Mesendoderm (in vitro differentiated cells): ENCODE data around the gene CUEDC2. TPM values are rescaled to one million over a fixed set of nuclear protein-coding genes. Genes with fewer than 3 reads are reported as not detected.

ENCODE experiments used
- DNase-seq: peaks from one replicate; pipeline ENCODE4 v3.0.0; 2013
- H2AK5ac ChIP-seq: 2 replicates; pipeline ENCODE4 v1.6.1; 2013; ENCODE audit warnings: low read length, inconsistent platforms
- H2BK120ac ChIP-seq: 2 replicates; pipeline ENCODE4 v1.6.1; 2013; ENCODE audit warnings: low read depth, mild to moderate bottlenecking, low read length, moderate library complexity, mixed read lengths
- H2BK15ac ChIP-seq: replicated peaks from 2 replicates; pipeline ENCODE4 v1.6.1; 2013; ENCODE audit warnings: low read depth, mild to moderate bottlenecking, moderate library complexity
- H2BK5ac ChIP-seq: 2 replicates; pipeline ENCODE4 v1.6.1; 2013; ENCODE audit warnings: low read length, inconsistent platforms
- H3K18ac ChIP-seq: 2 replicates; pipeline ENCODE4 v1.6.1; 2013; ENCODE audit warnings: mild to moderate bottlenecking, low read length, mixed read lengths
- H3K23ac ChIP-seq: one replicate; pipeline ENCODE4 v1.6.1; 2013; ENCODE audit warnings: low read length
- H3K27ac ChIP-seq: 2 replicates; pipeline ENCODE4 v1.5.1; 2013; ENCODE audit warnings: low read depth, mild to moderate bottlenecking, inconsistent platforms, low read length, moderate library complexity
- H3K27me3 ChIP-seq: 2 replicates; pipeline ENCODE4 v1.6.1; 2013; ENCODE audit warnings: low read length, control low read depth, mild to moderate bottlenecking, inconsistent platforms; ENCODE audit not compliant: insufficient read depth, poor library complexity
- H3K36me3 ChIP-seq: 2 replicates; pipeline ENCODE4 v1.6.1; 2013; ENCODE audit warnings: low read length, inconsistent platforms; ENCODE audit not compliant: control insufficient read depth, insufficient read depth
- H3K4ac ChIP-seq: one replicate; pipeline ENCODE4 v1.6.1; 2013; ENCODE audit warnings: low read depth, mild to moderate bottlenecking, low read length, moderate library complexity
- H3K4me1 ChIP-seq: 2 replicates; pipeline ENCODE4 v1.6.1; 2013; ENCODE audit warnings: low read depth, low read length, inconsistent platforms; ENCODE audit not compliant: control insufficient read depth
- H3K4me2 ChIP-seq: 2 replicates; pipeline ENCODE4 v1.6.1; 2013; ENCODE audit warnings: low read length
- H3K4me3 ChIP-seq: 2 replicates; pipeline ENCODE4 v1.5.1; 2013; ENCODE audit warnings: mild to moderate bottlenecking, low read length
- H3K56ac ChIP-seq: one replicate; pipeline ENCODE4 v1.6.1; 2013; ENCODE audit warnings: low read length
- H3K79me1 ChIP-seq: 2 replicates; pipeline ENCODE4 v1.6.1; 2013; ENCODE audit warnings: low read length, inconsistent platforms
- H3K79me2 ChIP-seq: 2 replicates; pipeline ENCODE4 v1.6.1; 2013; ENCODE audit warnings: mild to moderate bottlenecking, low read length; ENCODE audit not compliant: control insufficient read depth, insufficient read depth
- H3K9ac ChIP-seq: 2 replicates; pipeline ENCODE4 v1.6.1; 2013; ENCODE audit warnings: low read length, inconsistent platforms
- H4K5ac ChIP-seq: one replicate; pipeline ENCODE4 v1.6.1; 2013; ENCODE audit warnings: low read length
- H4K8ac ChIP-seq: one replicate; pipeline ENCODE4 v1.6.1; 2013; ENCODE audit warnings: low read depth, mild to moderate bottlenecking, control low read depth, low read length, moderate library complexity
- WGBS: extraction: QIAGEN DNeasy Blood & Tissue Kit; methylation state at CpG from one replicate; pipeline ENCODE4 v1.1.7; 2013; ENCODE audit warnings: low lambda C conversion rate, missing lambda C conversion rate; ENCODE audit not compliant: insufficient coverage; ENCODE audit errors: extremely low coverage; 5-methylcytosine and 5-hydroxymethylcytosine counted together
- polyA plus RNA-seq, 2 experiments: library from polyadenylated mRNA; stranded (reverse); fragments of 200-250 nt; gene quantifications; one replicate each; pipeline ENCODE4 v1.2.3, GENCODE V29; 2013

Gene CUEDC2
- polyA plus RNA-seq (2013, experiment 1 of 2), result 39.1 TPM
- polyA plus RNA-seq (2013, experiment 2 of 2), result 40.9 TPM

DNA sequence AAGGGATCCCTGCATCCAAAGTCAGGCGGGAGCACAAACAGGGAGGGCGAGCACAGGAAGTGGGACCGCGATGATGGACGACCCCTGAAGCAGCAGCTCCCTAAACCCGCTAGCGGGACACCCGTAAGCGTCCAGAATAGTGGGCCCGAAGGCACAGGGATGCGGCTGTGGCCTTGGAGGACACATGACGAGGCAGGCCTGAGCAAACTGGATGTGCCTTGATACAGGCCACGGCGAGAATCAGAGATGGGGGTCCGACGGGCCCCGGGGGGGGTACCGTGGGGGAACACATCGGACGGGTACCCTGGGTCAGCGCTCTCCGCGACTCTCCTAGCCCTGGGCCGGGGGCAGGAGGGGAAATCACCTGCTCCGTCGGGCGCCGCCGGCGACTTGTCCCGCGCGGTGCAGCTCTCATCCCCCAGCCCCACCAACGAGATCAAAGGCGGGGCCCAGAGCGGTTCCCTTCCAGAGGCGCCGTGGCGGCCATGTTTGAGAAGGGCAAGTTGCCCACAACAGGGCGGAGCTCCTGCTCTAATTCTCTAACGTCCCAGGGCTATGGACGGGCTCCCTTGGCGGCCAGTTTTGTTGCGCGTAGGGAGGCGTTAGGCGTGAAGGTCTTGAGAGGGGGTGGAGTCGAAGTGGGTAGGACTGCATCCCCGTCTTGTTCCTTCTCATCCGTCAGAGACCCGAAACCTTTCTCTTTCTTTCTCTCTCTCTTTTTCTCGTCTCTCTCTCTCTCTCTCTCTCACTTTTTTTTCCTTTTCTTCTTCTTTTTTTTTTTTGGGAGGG is at the start of gene CUEDC2:
CUEDC2 (minus strand) TSS at position 413 of the 789 bp plus-strand sequence. CDS start 7,386 bp downstream, outside the sequence.
- Histone ChIP-seq H2BK15ac (no peak within 1 kb of the TSS), H3K23ac (no peak within 1 kb of the TSS), H3K27ac (no peak within 1 kb of the TSS), H2BK5ac (no peak within 1 kb of the TSS), H3K56ac (peak within 1 kb of the TSS; percentile 90), H3K9ac (peak within 1 kb of the TSS; percentile 80), H3K79me1 (peaks cover 3% of the 10 kb centered on the region), H4K5ac (no peak within 1 kb of the TSS), H2BK120ac (no peak within 1 kb of the TSS), H3K4ac (peak within 1 kb of the TSS; percentile 49), H3K18ac (peak within 1 kb of the TSS; percentile 51), H3K79me2 (no peaks in the 10 kb centered on the region), H3K4me1 (peaks cover 3% of the 10 kb centered on the region), H3K36me3 (no peaks in the 10 kb centered on the region), H2AK5ac (peak within 1 kb of the TSS; percentile 31), H3K27me3 (no peaks in the 10 kb centered on the region), H4K8ac (no peak within 1 kb of the TSS), H3K4me2 (peak within 1 kb of the TSS; percentile 68), H3K4me3 (peak within 1 kb of the TSS; percentile 51)
- no CpG with 5 or more reads among the region's 52 CpGs for WGBS
- peak; percentile 98 for DNase-seq

GRCh38 chr10:102480396-102480795 is 48.0 kb upstream of the CUEDC2 start:
- H3K56ac ChIP-seq, result no peak overlapping the region
- no peaks in the 10 kb centered on the region for H3K4me1 ChIP-seq
- H3K36me3 ChIP-seq, result peaks cover 19% of the 10 kb centered on the region

DNA sequence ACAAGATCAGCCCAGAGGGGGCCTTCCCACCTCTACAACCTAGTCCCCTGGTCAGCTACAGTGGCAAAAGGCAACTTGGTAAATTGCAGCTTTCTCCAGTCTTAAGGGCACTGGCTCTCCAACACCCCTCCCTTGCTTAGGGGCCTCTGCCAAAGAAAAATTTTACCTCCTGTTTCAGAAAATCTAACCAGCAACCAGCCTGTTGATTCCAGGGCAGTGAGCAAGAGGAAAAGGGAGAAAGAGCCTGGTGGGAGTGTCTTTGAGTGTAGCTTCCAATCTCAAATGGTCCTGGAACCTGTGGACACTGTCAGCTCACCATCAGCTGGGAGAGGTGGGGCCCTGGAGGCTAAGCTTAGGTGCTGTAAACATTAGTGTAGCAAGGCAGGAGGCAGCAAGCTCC is 47.3 kb upstream of the CUEDC2 start:
- H2AK5ac ChIP-seq, result no peak overlapping the region
- no peak overlapping the region for H4K5ac ChIP-seq
- H3K56ac ChIP-seq, result no peak overlapping the region
- no peak overlapping the region for H3K4me3 ChIP-seq
- H3K79me2 ChIP-seq, result no peaks in the 10 kb centered on the region
- H3K79me1 ChIP-seq, result no peaks in the 10 kb centered on the region
- H3K4ac ChIP-seq, result no peak overlapping the region
- no peak overlapping the region for H2BK5ac ChIP-seq
- no peak overlapping the region for H4K8ac ChIP-seq
- H3K18ac ChIP-seq, result no peak overlapping the region
- no peak overlapping the region for H3K9ac ChIP-seq
- H3K4me1 ChIP-seq, result no peaks in the 10 kb centered on the region
- DNase-seq, result no peak
- no peaks in the 10 kb centered on the region for H3K27me3 ChIP-seq
- peaks cover 17% of the 10 kb centered on the region for H3K36me3 ChIP-seq
- H3K4me2 ChIP-seq, result no peak overlapping the region
- no peak overlapping the region for H3K23ac ChIP-seq
- no peak overlapping the region for H2BK120ac ChIP-seq
- H2BK15ac ChIP-seq, result no peak overlapping the region
- H3K27ac ChIP-seq, result no peak overlapping the region

More at GRCh38 chr10:102480396-102480795, 48.0 kb upstream of the CUEDC2 start:
- Histone ChIP-seq H2AK5ac (no peak overlapping the region), H3K4me3 (no peak overlapping the region), H2BK120ac (no peak overlapping the region), H3K9ac (no peak overlapping the region), H3K27me3 (no peaks in the 10 kb centered on the region), H4K8ac (no peak overlapping the region), H3K4ac (no peak overlapping the region), H3K79me2 (no peaks in the 10 kb centered on the region), H4K5ac (no peak overlapping the region), H3K79me1 (no peaks in the 10 kb centered on the region), H2BK15ac (no peak overlapping the region), H3K23ac (no peak overlapping the region), H3K18ac (no peak overlapping the region), H3K4me2 (no peak overlapping the region), H3K27ac (no peak overlapping the region), H2BK5ac (no peak overlapping the region)
- WGBS, result no CpG with 5 or more reads among the region's 9 CpGs
- DNase-seq, result no peak

DNA sequence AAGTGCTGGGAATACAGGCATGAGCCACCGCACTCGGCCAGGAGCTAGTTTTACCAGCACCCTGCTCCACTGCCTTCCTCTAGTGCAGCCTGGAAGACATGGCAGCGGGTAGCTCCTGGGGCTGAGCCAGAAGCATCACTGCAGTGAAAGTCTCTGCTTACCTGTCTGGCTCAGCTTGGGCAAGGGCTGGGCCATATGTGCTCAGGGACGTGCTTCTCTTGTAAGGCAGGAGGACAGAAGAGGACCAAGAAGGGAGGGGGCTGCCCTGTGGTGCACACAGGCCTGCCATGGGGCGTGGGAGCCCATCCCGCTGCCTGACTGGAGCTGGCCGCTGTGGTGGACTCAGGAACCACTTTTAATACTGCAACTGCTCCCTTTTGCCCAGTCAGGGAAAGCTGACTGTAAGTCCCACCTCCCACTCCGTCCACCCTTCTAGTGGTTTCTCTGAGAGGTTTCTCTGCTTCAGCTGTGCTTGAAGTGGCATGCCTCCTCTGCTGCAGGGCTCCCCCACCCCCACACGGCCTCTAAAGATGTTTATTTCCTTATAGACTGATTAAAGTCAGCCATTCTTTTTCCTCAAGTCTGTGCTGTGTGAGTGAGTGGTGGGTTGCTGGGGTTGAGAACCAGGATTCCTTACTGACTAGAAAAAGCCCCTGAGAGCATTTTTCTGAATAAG is 44.2 kb upstream of the CUEDC2 start:
- no peak overlapping the region for H3K4me2 ChIP-seq
- H4K5ac ChIP-seq, result no peak overlapping the region
- no peak overlapping the region for H3K4me3 ChIP-seq
- no peak overlapping the region for H3K23ac ChIP-seq
- no peak overlapping the region for H3K18ac ChIP-seq
- H2BK15ac ChIP-seq, result no peak overlapping the region
- H3K4ac ChIP-seq, result no peak overlapping the region
- no CpG with 5 or more reads among the region's 9 CpGs for WGBS
- no peak overlapping the region for H2AK5ac ChIP-seq
- H3K56ac ChIP-seq, result no peak overlapping the region
- DNase-seq, result no peak
- H3K27ac ChIP-seq, result no peak overlapping the region
- no peaks in the 10 kb centered on the region for H3K79me1 ChIP-seq
- H2BK5ac ChIP-seq, result no peak overlapping the region
- no peaks in the 10 kb centered on the region for H3K79me2 ChIP-seq
- H3K36me3 ChIP-seq, result peaks cover 2% of the 10 kb centered on the region
- H3K9ac ChIP-seq, result no peak overlapping the region
- H3K27me3 ChIP-seq, result no peaks in the 10 kb centered on the region
- no peaks in the 10 kb centered on the region for H3K4me1 ChIP-seq
- H4K8ac ChIP-seq, result no peak overlapping the region
- H2BK120ac ChIP-seq, result no peak overlapping the region

DNA sequence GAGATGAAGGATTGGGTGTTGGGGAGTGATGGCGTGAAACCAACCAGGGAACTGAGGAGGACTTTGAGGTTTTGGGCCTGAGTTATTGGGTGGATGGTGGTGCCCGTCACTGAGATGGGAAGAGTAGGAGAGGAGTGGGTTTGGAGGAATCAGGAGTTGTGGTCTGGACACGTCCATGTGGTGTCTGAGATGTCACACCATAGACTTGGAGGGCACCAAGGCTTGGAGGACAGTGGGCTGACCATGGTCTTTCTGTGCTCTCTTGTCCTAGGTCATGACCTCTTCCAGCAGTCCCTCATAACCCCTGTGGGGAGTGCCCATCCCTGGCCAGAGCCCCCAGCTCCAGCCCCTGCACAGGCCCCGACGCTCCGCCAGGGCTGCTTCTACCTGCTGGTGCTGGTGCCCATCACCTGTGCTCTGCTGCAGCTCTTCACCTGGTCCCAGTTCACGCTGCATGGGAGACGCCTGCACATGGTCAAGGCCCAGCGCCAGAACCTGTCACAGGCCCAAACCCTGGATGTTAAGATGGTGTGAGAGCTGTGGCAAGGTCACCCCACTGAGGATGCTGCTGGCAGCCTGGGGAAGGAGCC is 43.2 kb upstream of the CUEDC2 start:
- no peak overlapping the region for H2BK120ac ChIP-seq
- no peak overlapping the region for H2BK5ac ChIP-seq
- WGBS, result no CpG with 5 or more reads among the region's 9 CpGs
- H3K27me3 ChIP-seq, result no peaks in the 10 kb centered on the region
- H2AK5ac ChIP-seq, result no peak overlapping the region
- no peak overlapping the region for H3K18ac ChIP-seq
- H3K9ac ChIP-seq, result no peak overlapping the region
- H3K4ac ChIP-seq, result no peak overlapping the region
- H3K23ac ChIP-seq, result no peak overlapping the region
- no peak overlapping the region for H4K8ac ChIP-seq
- H3K4me3 ChIP-seq, result no peak overlapping the region
- H2BK15ac ChIP-seq, result no peak overlapping the region
- H3K4me1 ChIP-seq, result no peaks in the 10 kb centered on the region
- H3K27ac ChIP-seq, result no peak overlapping the region
- H3K79me2 ChIP-seq, result no peaks in the 10 kb centered on the region
- DNase-seq, result no peak
- H3K79me1 ChIP-seq, result no peaks in the 10 kb centered on the region
- peaks cover 2% of the 10 kb centered on the region for H3K36me3 ChIP-seq
- no peak overlapping the region for H3K56ac ChIP-seq
- no peak overlapping the region for H4K5ac ChIP-seq
- H3K4me2 ChIP-seq, result no peak overlapping the region
